Measurements from ENCODE around the gene RNASE11. TPM values are rescaled to one million over a fixed set of nuclear protein-coding genes. Genes with fewer than 3 reads are reported as not detected.

RNASE11 gene
- total RNA-seq, 2 experiments from 2014 or later = not detected

GRCh38 chr14:20564501-20564997, 23.3 kb downstream of the RNASE11 start:
- ChIA-PET CTCF (no interaction called here), POLR2A (no interaction called here)
- Mint-ChIP-seq H3K27me3 (peaks cover 2% of the 10 kb centered on the region), H3K36me3 (ENCODE audit: low read depth) (peaks cover 4% of the 10 kb centered on the region), H3K4me1 (no peaks in the 10 kb centered on the region), H3K4me3 (no peak overlapping the region), H3K9me3 (peaks cover 5% of the 10 kb centered on the region), H3K27ac (no peak overlapping the region)
- no peak for DNase-seq

GRCh38 chr14:20563971-20564370, 23.8 kb downstream of the RNASE11 start:
- ChIA-PET CTCF (interaction anchor here (0.6 kb wide), 1 partner anchor 45 kb away, joined by 5 read pairs; no protein-coding TSS in a partner anchor), POLR2A (no interaction called here)
- Mint-ChIP-seq H3K27me3 (peaks cover 2% of the 10 kb centered on the region), H3K27ac (no peak overlapping the region), H3K4me1 (no peaks in the 10 kb centered on the region), H3K9me3 (peaks cover 5% of the 10 kb centered on the region), H3K4me3 (no peak overlapping the region), H3K36me3 (ENCODE audit: low read depth) (peaks cover 4% of the 10 kb centered on the region)
- DNase-seq = no peak

- Mint-ChIP-seq H3K27me3 (peaks cover 2% of the 10 kb centered on the region), H3K4me1 (no peaks in the 10 kb centered on the region), H3K9me3 (no peaks in the 10 kb centered on the region), H3K36me3 (ENCODE audit: low read depth) (no peaks in the 10 kb centered on the region), H3K4me3 (no peak within 1 kb of the TSS), H3K27ac (no peak within 1 kb of the TSS)
- no peak for DNase-seq
- ChIA-PET POLR2A (no interaction called here), CTCF (interaction anchor here (1.4 kb wide), 1 partner anchor 29 kb away, joined by 3 read pairs; no protein-coding TSS in a partner anchor)
Measured at GRCh38 chr14:20560961-20561360, 26.8 kb downstream of the RNASE11 start, which contains the start of gene RNASE9. TSS of gene RNASE9 (minus strand) at chr14:20561047.

- no peak overlapping the region for H3K4me3 Mint-ChIP-seq
- H3K4me1 Mint-ChIP-seq = no peaks in the 10 kb centered on the region
- peaks cover 2% of the 10 kb centered on the region for H3K27me3 Mint-ChIP-seq
- ChIA-PET CTCF (no interaction called here), POLR2A (no interaction called here)
- no peaks in the 10 kb centered on the region for H3K36me3 Mint-ChIP-seq (ENCODE audit: low read depth)
- no peaks in the 10 kb centered on the region for H3K9me3 Mint-ChIP-seq
- H3K27ac Mint-ChIP-seq = no peak overlapping the region
- DNase-seq = no peak
Measured at GRCh38 chr14:20559461-20559904, 28.3 kb downstream of the RNASE11 start.

- no peaks in the 10 kb centered on the region for H3K9me3 Mint-ChIP-seq
- H3K4me3 Mint-ChIP-seq = no peak overlapping the region
- CTCF ChIA-PET = no interaction called here
- no peaks in the 10 kb centered on the region for H3K36me3 Mint-ChIP-seq (ENCODE audit: low read depth)
- no peaks in the 10 kb centered on the region for H3K4me1 Mint-ChIP-seq
- H3K27ac Mint-ChIP-seq = no peak overlapping the region
- POLR2A ChIA-PET = no interaction called here
- H3K27me3 Mint-ChIP-seq = peaks cover 4% of the 10 kb centered on the region
- no peak for DNase-seq
Measured at GRCh38 chr14:20557212-20557542, 30.6 kb downstream of the RNASE11 start.

GRCh38 chr14:20556500-20557211, 31.1 kb downstream of the RNASE11 start:
- POLR2A ChIA-PET = no interaction called here

GRCh38 chr14:20555845-20556244, 32.0 kb downstream of the RNASE11 start:
- no peak overlapping the region for H3K27ac Mint-ChIP-seq
- no peak overlapping the region for H3K4me3 Mint-ChIP-seq
- H3K4me1 Mint-ChIP-seq = no peaks in the 10 kb centered on the region
- DNase-seq = no peak
- CTCF ChIA-PET = no interaction called here
- H3K36me3 Mint-ChIP-seq (ENCODE audit: low read depth) = no peaks in the 10 kb centered on the region
- H3K27me3 Mint-ChIP-seq = peaks cover 2% of the 10 kb centered on the region
- H3K9me3 Mint-ChIP-seq = no peaks in the 10 kb centered on the region
- POLR2A ChIA-PET = no interaction called here

More at GRCh38 chr14:20556500-20557211, 31.1 kb downstream of the RNASE11 start:
- Mint-ChIP-seq H3K9me3 (no peaks in the 10 kb centered on the region), H3K27ac (no peak overlapping the region), H3K36me3 (ENCODE audit: low read depth) (no peaks in the 10 kb centered on the region), H3K4me3 (no peak overlapping the region), H3K4me1 (no peaks in the 10 kb centered on the region), H3K27me3 (peaks cover 4% of the 10 kb centered on the region)
- CTCF ChIA-PET = no interaction called here
- DNase-seq = no peak

GRCh38 chr14:20553024-20553423, 34.8 kb downstream of the RNASE11 start:
- Mint-ChIP-seq H3K27me3 (peaks cover 2% of the 10 kb centered on the region), H3K27ac (no peak overlapping the region)
- CTCF ChIA-PET = no interaction called here

GRCh38 chr14:20551606-20552005, 36.2 kb downstream of the RNASE11 start:
- no peaks in the 10 kb centered on the region for H3K9me3 Mint-ChIP-seq
- H3K4me3 Mint-ChIP-seq = no peak overlapping the region
- ChIA-PET CTCF (no interaction called here), POLR2A (interaction anchor here (0.6 kb wide), 1 partner anchor 218 kb away, joined by 3 read pairs; no protein-coding TSS in a partner anchor)
- H3K36me3 Mint-ChIP-seq (ENCODE audit: low read depth) = no peaks in the 10 kb centered on the region
- no peak overlapping the region for H3K27ac Mint-ChIP-seq
- H3K4me1 Mint-ChIP-seq = no peaks in the 10 kb centered on the region
- peaks cover 2% of the 10 kb centered on the region for H3K27me3 Mint-ChIP-seq
- no peak for DNase-seq

More at GRCh38 chr14:20553024-20553423, 34.8 kb downstream of the RNASE11 start:
- no peaks in the 10 kb centered on the region for H3K9me3 Mint-ChIP-seq
- DNase-seq = no peak
- POLR2A ChIA-PET = no interaction called here
- H3K4me1 Mint-ChIP-seq = no peaks in the 10 kb centered on the region
- no peak overlapping the region for H3K4me3 Mint-ChIP-seq
- H3K36me3 Mint-ChIP-seq (ENCODE audit: low read depth) = no peaks in the 10 kb centered on the region

- peaks cover 3% of the 10 kb centered on the region for H3K27me3 Mint-ChIP-seq
- no peaks in the 10 kb centered on the region for H3K36me3 Mint-ChIP-seq (ENCODE audit: low read depth)
- ChIA-PET CTCF (no interaction called here), POLR2A (no interaction called here)
- H3K9me3 Mint-ChIP-seq = no peaks in the 10 kb centered on the region
- H3K27ac Mint-ChIP-seq = no peak overlapping the region
- DNase-seq = no peak
- H3K4me1 Mint-ChIP-seq = no peaks in the 10 kb centered on the region
- H3K4me3 Mint-ChIP-seq = no peak overlapping the region
Measured at GRCh38 chr14:20550926-20551325, 36.9 kb downstream of the RNASE11 start.

GRCh38 chr14:20548414-20549158, 39.2 kb downstream of the RNASE11 start:
- Mint-ChIP-seq H3K9me3 (no peaks in the 10 kb centered on the region), H3K27me3 (peaks cover 24% of the 10 kb centered on the region), H3K36me3 (ENCODE audit: low read depth) (no peaks in the 10 kb centered on the region), H3K4me1 (no peaks in the 10 kb centered on the region), H3K4me3 (no peak overlapping the region), H3K27ac (no peak overlapping the region)
- DNase-seq = no peak
- ChIA-PET POLR2A (no interaction called here), CTCF (no interaction called here)

GRCh38 chr14:20546877-20547276, 40.9 kb downstream of the RNASE11 start:
- Mint-ChIP-seq H3K4me1 (no peaks in the 10 kb centered on the region), H3K27ac (no peak overlapping the region), H3K9me3 (no peaks in the 10 kb centered on the region), H3K36me3 (ENCODE audit: low read depth) (no peaks in the 10 kb centered on the region), H3K4me3 (no peak overlapping the region), H3K27me3 (peaks cover 25% of the 10 kb centered on the region)
- ChIA-PET POLR2A (no interaction called here), CTCF (no interaction called here)
- DNase-seq = no peak

- Mint-ChIP-seq H3K36me3 (ENCODE audit: low read depth) (no peaks in the 10 kb centered on the region), H3K27ac (no peak overlapping the region)
Measured at GRCh38 chr14:20539906-20540305, 47.9 kb downstream of the RNASE11 start.

More at GRCh38 chr14:20539906-20540305, 47.9 kb downstream of the RNASE11 start:
- no peaks in the 10 kb centered on the region for H3K9me3 Mint-ChIP-seq
- no peaks in the 10 kb centered on the region for H3K4me1 Mint-ChIP-seq
- no peak for DNase-seq
- ChIA-PET POLR2A (no interaction called here), CTCF (interaction anchor here (1.1 to 1.5 kb wide), 2 partner anchors 9 to 125 kb away, joined by 3 to 6 read pairs; no protein-coding TSS in a partner anchor)
- H3K4me3 Mint-ChIP-seq = no peak overlapping the region
- H3K27me3 Mint-ChIP-seq = peaks cover 22% of the 10 kb centered on the region

All from activated CD4-positive, alpha-beta memory T cell treated with anti-CD3 and anti-CD28 coated beads, Interleukin-2, amount 10 ng/mL, durations not matched to agents 7 days and 5 days (primary cell).